ENCODE data around the gene GPD1L.
"Not testable (repeated sequence)": the region's sequence is repeated elsewhere in the genome, so short reads cannot be mapped to it uniquely, and the experiment has no call there.

DNA sequence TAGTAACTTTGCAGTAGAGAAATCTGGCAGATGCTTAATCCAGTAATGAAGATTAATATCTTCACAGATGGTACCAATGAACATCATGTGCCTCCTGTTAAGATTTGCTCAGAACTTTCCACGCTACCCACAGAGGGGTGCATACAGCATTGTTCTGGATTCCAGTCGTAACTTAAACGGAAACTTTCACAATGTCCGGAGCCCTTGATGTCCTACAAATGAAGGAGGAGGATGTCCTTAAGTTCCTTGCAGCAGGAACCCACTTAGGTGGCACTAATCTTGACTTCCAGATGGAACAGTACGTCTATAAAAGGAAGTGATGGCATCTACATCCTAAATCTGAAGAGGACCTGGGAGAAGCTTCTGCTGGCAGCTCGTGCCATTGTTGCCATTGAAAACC, 84.1 kb downstream of the GPD1L start:
- TF ChIP-seq, protein P1, sequence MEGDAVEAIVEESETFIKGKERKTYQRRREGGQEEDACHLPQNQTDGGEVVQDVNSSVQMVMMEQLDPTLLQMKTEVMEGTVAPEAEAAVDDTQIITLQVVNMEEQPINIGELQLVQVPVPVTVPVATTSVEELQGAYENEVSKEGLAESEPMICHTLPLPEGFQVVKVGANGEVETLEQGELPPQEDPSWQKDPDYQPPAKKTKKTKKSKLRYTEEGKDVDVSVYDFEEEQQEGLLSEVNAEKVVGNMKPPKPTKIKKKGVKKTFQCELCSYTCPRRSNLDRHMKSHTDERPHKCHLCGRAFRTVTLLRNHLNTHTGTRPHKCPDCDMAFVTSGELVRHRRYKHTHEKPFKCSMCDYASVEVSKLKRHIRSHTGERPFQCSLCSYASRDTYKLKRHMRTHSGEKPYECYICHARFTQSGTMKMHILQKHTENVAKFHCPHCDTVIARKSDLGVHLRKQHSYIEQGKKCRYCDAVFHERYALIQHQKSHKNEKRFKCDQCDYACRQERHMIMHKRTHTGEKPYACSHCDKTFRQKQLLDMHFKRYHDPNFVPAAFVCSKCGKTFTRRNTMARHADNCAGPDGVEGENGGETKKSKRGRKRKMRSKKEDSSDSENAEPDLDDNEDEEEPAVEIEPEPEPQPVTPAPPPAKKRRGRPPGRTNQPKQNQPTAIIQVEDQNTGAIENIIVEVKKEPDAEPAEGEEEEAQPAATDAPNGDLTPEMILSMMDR (optimal IDR thresholded peaks at IDR 0.05 in 1 of 3, IDR thresholded peaks at IDR 0.05 in 1 of 3, conservative IDR thresholded peaks at IDR 0.05 in 1 of 3; ENCODE audit: extremely low read depth in 1 of 3, insufficient read depth in 2 of 3, low read length in 3 of 3), result not testable (repeated sequence)
- not testable (repeated sequence) for TF ChIP-seq EZH2 (IDR thresholded peaks at IDR 0.05; ENCODE audit: low read length)

Data from keratinocyte (primary cell).